K562 (cell line): ENCODE measurements around the gene APC2. TPM values are rescaled to one million over a fixed set of nuclear protein-coding genes. Genes with fewer than 3 reads are reported as not detected.

Experiments
- ASH1L ChIP-seq: fragments of 450-650 bp; IDR thresholded peaks from 2 replicates; pipeline ENCODE4 v1.6.1; 2018; ENCODE audit warnings: borderline replicate concordance, mild to moderate bottlenecking, low read depth; ENCODE audit not compliant: partially characterized antibody
- CHCHD3 ChIP-seq: fragments of 250-450 bp; sonication (Bioruptor Pico); IDR thresholded peaks from 2 replicates; pipeline ENCODE4 v2.1.2; 2022; ENCODE audit warnings: mild to moderate bottlenecking
- EHMT2 ChIP-seq: fragments of 450-650 bp; IDR thresholded peaks from 2 replicates; pipeline ENCODE4 v1.6.1; 2018; ENCODE audit warnings: antibody characterized with exemption
- GTF2A2 ChIP-seq: IDR thresholded peaks from 2 replicates; pipeline ENCODE4 v1.6.1; 2016; ENCODE audit warnings: mild to moderate bottlenecking, missing genetic modification characterization, missing compliant biosample characterization
- HINFP ChIP-seq: fragments of 450-650 bp; conservative IDR thresholded peaks from 2 replicates; pipeline ENCODE4 v1.6.1; 2016; ENCODE audit warnings: missing genetic modification characterization, low read depth, mild to moderate bottlenecking, control low read depth, missing compliant biosample characterization
- MCM5 ChIP-seq: fragments of 450-650 bp; IDR thresholded peaks from 2 replicates; pipeline ENCODE4 v1.6.1; 2016; ENCODE audit warnings: low read depth
- NFYB ChIP-seq: IDR thresholded peaks from 2 replicates; pipeline ENCODE4 v1.6.1; 2011; ENCODE audit warnings: mild to moderate bottlenecking, moderate library complexity; ENCODE audit not compliant: insufficient read length; ENCODE audit errors: extremely low read depth
- NR0B1 ChIP-seq: fragments of 450-650 bp; IDR thresholded peaks from one replicate; pipeline ENCODE4 v1.6.1; 2018; ENCODE audit warnings: mild to moderate bottlenecking, moderate library complexity; ENCODE audit not compliant: partially characterized antibody
- NR4A1 ChIP-seq, 2 experiments: fragments of 250-450 bp in 1 of 2; fragments of 450-650 bp in 1 of 2; sonication (Bioruptor Pico) in 1 of 2; IDR thresholded peaks; 2 replicates each; pipeline versions ENCODE4 v1.4.0 to v1.6.1; 2016 to 2020; ENCODE audit warnings: mild to moderate bottlenecking in 2 of 2, missing compliant biosample characterization in 1 of 2, missing genetic modification characterization in 1 of 2, moderate library complexity in 1 of 2
- PURB ChIP-seq: sonication (generic); formaldehyde crosslinking; IDR thresholded peaks from 2 replicates; pipeline ENCODE4 v1.9.0; 2021; ENCODE audit warnings: low read depth, mild to moderate bottlenecking, missing genetic modification reagents
- RNF219 ChIP-seq: fragments of 250-450 bp; sonication (Bioruptor Pico); IDR thresholded peaks from 2 replicates; pipeline ENCODE4 v1.5.0; 2022; ENCODE audit warnings: mild to moderate bottlenecking
- SIN3A ChIP-seq, 2 experiments: fragments of 150-350 bp in 1 of 2; IDR thresholded peaks; 2 replicates each; pipeline ENCODE4 v1.6.1; 2011 to 2016; ENCODE audit warnings: borderline replicate concordance in 2 of 2, low read depth in 2 of 2, low read length in 2 of 2, mild to moderate bottlenecking in 2 of 2, moderate library complexity in 2 of 2; ENCODE audit not compliant: control insufficient read depth in 1 of 2
- SRSF9 ChIP-seq: fragments of 200-400 bp; formaldehyde crosslinking; IDR thresholded peaks from 2 replicates; pipeline ENCODE4 v1.6.1; 2017; ENCODE audit warnings: low read depth, low read length, borderline replicate concordance
- TCF3 ChIP-seq: sonication (generic); formaldehyde crosslinking; IDR thresholded peaks from 2 replicates; pipeline ENCODE4 v1.4.0; 2020; ENCODE audit warnings: mild to moderate bottlenecking, missing genetic modification reagents
- U2AF2 ChIP-seq: fragments of 200-400 bp; formaldehyde crosslinking; optimal IDR thresholded peaks from 2 replicates; pipeline ENCODE3; 2017; ENCODE audit warnings: low read depth, mild to moderate bottlenecking, low read length
- ZBTB26 ChIP-seq: fragments of 450-650 bp; formaldehyde crosslinking; IDR thresholded peaks from 2 replicates; pipeline ENCODE4 v1.4.0; 2022; ENCODE audit warnings: missing genetic modification characterization
- ZNF174 ChIP-seq: fragments of 250-450 bp; sonication (Bioruptor Pico); IDR thresholded peaks from 2 replicates; pipeline ENCODE4 v1.4.0; 2020; ENCODE audit warnings: mild to moderate bottlenecking
- ZNF561 ChIP-seq: fragments of 450-650 bp; formaldehyde crosslinking; conservative IDR thresholded peaks from 2 replicates; pipeline ENCODE4 v1.4.0; 2020; ENCODE audit warnings: mild to moderate bottlenecking, moderate library complexity
- ZNF79 ChIP-seq: fragments of 250-450 bp; sonication (Bioruptor Pico); IDR thresholded peaks from 2 replicates; pipeline ENCODE4 v1.4.0; 2020; ENCODE audit warnings: low read depth, mild to moderate bottlenecking, moderate library complexity
- polyA plus RNA-seq, 8 experiments: library from polyadenylated mRNA; depleted of rRNA in 4 of 8; stranded (reverse) in 5 of 8; unstranded in 3 of 8; fragments of >200 nt; fragmentation: Nextera tagmentation in 2 of 8; fragmentation: Illumina TruSeq in 1 of 8; extraction: Ambion mirVana in 2 of 8; extraction: Trizol in 1 of 8; gene quantifications; 2 replicates each; pipeline versions ENCODE4 v1.2.1 to v1.2.3, GENCODE V29; 2011 to 2014; ENCODE audit warnings: inconsistent platforms in 1 of 8, missing spikeins in 1 of 8
- total RNA-seq, 7 experiments: library from RNA; depleted of rRNA in 6 of 7; stranded (reverse); fragments of >200 nt in 6 of 7; fragmentation: Illumina TruSeq in 2 of 7; extraction: Trizol in 2 of 7; gene quantifications; 2 replicates each; pipeline versions ENCODE4 v1.2.1 to v1.2.3, GENCODE V29; 2011 to 2021; ENCODE audit warnings: low replicate concordance in 1 of 7

APC2 gene
- total and polyA plus RNA-seq, 9 of the 15 experiments (the other 6 are each of a cell fraction or from before 2014, with no cell fraction given): 0.01 to 0.40 (median 0.05) TPM; not detected in 3

- TF ChIP-seq MCM5 (no peak), ZNF561 (no peak), ZBTB26 (CRISPR knock-in tag) (no peak), RNF219 (no peak), ZNF174 (CRISPR knock-in tag) (no peak), NR4A1 (CRISPR knock-in tag; IDR thresholded peaks at IDR 0.05) (no peak), NR4A1 (tag; IDR thresholded peaks at IDR 0.05) (no peak), TCF3 (0 out of 2 replicates have a peak, but pooled peaks have one; percentile 12), ASH1L (peak; percentile 78), SIN3A (IDR thresholded peaks at IDR 0.05; ENCODE audit: borderline replicate concordance in 2 of 2, control insufficient read depth in 1 of 2, low read depth in 2 of 2, low read length in 2 of 2) (peak; percentile 90 to 93; a peak in 3 of 4 replicates), PURB (no peak), U2AF2 (no peak), EHMT2 (no peak), SRSF9 (no peak), CHCHD3 (CRISPR knock-in tag) (no peak), HINFP (no peak), ZNF79 (no peak), NR0B1 (no peak), NFYB (peak; percentile 60), GTF2A2 (no peak)
These were observed 40.6 kb downstream of the APC2 start, which contains the start of gene PCSK4 (continued) for GRCh38 chr19:1490311-1491113.
